D721Med (cell line): ENCODE data around the gene IL1RAP.

ENCODE experiments used
- DNase-seq: peaks from one replicate; pipeline ENCODE4 v3.0.0; 2011; ENCODE audit warnings: low spot score; ENCODE audit not compliant: insufficient read length
- FAIRE-seq: peaks from 2 replicates; lab custom pipeline; 2011; peaks lifted over from hg19 to GRCh38; lab: Jason Lieb, UNC
- TF ChIP-seq, protein P1 (sequence below): IDR thresholded peaks from 2 replicates; pipeline ENCODE4 v1.5.1; 2012; ENCODE audit warnings: mild to moderate bottlenecking, control low read depth; ENCODE audit not compliant: insufficient read depth; ENCODE audit errors: missing control alignments

The IL1RAP gene

DNA sequence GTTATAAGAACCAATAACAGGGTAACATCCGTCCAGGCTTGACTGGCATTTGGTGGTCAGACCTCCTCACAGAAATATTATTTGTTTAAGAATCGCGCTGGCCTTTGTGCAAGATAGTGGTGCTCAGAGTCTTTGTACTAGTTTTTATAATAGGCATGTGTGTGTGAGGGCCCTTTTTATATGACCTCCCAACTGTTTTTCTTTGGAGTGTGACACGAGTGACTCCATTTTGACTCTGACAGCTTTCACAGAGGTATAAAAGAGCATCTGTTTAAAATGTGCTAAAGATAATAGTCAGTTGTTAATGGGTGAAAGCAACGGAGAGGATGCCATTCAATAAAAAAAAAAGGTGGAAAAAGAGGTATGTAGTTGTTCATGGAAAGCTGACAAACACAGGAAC lies 110.4 kb downstream of the IL1RAP start:
- TF ChIP-seq, protein P1, sequence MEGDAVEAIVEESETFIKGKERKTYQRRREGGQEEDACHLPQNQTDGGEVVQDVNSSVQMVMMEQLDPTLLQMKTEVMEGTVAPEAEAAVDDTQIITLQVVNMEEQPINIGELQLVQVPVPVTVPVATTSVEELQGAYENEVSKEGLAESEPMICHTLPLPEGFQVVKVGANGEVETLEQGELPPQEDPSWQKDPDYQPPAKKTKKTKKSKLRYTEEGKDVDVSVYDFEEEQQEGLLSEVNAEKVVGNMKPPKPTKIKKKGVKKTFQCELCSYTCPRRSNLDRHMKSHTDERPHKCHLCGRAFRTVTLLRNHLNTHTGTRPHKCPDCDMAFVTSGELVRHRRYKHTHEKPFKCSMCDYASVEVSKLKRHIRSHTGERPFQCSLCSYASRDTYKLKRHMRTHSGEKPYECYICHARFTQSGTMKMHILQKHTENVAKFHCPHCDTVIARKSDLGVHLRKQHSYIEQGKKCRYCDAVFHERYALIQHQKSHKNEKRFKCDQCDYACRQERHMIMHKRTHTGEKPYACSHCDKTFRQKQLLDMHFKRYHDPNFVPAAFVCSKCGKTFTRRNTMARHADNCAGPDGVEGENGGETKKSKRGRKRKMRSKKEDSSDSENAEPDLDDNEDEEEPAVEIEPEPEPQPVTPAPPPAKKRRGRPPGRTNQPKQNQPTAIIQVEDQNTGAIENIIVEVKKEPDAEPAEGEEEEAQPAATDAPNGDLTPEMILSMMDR: no peak
- DNase-seq (no peak), FAIRE-seq (no peak)

DNA sequence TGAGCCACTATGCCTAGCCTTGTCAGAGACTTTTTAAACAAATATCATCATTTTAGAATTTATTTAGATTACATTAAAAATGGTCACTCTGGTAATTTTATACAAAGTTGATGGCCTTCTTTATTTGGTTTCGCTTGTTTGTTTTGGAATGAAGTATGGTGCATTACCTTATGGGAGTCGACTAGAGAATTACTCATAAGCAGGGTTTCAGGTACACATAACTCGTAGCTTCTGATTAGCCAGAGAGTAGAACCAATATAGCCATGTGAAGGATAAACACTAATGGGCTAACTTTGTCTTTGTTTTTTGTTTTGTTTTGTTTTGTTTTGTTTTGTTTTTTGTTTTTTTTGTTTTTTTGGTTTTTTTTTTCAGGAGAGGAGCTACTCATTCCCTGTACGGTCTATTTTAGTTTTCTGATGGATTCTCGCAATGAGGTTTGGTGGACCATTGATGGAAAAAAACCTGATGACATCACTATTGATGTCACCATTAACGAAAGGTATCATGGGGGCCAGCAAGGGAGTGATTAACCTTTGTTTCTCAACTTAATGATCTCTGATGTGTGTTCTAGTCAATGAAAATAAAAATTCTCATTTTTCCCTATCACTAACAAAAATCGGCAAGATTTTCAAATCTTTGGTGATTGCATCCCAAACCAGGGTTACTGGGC lies 113.2 kb downstream of the IL1RAP start:
- TF ChIP-seq, protein P1: no peak
- DNase-seq (no peak), FAIRE-seq (no peak)

DNA sequence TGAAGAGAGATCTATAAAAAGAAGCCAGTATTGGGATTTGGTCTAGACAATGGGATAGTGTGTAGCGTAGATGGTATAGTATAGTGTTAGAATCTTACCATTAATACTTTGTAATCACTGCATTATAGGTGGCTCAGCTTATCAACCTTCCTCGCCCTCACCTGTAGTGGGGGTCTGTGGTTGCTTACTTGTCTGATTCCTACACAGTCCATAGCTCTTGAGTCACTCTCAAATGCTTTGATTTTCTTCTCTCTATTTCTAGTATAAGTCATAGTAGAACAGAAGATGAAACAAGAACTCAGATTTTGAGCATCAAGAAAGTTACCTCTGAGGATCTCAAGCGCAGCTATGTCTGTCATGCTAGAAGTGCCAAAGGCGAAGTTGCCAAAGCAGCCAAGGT lies 115.2 kb downstream of the IL1RAP start:
- TF ChIP-seq, protein P1: no peak
- DNase-seq (no peak), FAIRE-seq (no peak)

DNA sequence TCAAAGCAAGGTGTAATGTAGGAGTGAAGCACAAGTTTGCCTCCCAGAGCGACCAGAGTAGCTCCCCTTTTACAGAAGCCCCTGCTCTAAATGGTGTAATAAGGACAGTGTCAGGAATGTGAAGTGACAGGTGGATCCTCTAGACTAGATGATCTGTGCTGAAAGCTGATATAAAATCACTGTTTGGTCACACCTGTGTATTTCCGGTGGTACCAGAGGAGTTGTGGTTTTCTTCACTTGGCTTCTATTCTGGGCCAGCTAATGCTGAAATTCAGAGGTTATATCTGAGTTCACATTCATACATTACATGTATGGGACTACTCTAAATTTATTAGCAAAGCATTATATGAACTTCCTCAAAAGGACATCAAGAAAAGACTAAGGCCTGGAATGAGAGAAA lies 117.4 kb downstream of the IL1RAP start:
- DNase-seq (no peak), FAIRE-seq (no peak)

DNA sequence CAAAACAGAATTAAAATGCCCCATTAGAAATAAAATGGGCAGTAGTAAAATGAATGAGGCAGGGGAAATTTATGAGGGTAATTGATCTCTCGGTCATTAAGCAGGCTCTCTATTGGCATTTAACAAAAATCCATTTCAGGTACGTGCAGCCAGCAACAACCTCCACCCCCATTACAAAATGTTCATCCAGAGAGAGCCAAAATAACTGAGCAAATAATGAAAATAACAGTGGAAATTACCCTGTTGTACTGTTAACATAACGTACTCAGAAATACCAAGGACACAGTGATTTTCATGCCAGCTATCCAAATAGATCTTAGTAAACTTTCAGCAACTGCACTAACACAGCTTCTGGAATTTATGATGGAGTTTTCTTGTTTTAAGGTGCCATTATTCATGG lies 127.7 kb downstream of the IL1RAP start:
- no peak for FAIRE-seq
- TF ChIP-seq, protein P1: no peak

More for the DNA sequence above, 117.4 kb downstream of the IL1RAP start:
- TF ChIP-seq, protein P1: no peak

DNA sequence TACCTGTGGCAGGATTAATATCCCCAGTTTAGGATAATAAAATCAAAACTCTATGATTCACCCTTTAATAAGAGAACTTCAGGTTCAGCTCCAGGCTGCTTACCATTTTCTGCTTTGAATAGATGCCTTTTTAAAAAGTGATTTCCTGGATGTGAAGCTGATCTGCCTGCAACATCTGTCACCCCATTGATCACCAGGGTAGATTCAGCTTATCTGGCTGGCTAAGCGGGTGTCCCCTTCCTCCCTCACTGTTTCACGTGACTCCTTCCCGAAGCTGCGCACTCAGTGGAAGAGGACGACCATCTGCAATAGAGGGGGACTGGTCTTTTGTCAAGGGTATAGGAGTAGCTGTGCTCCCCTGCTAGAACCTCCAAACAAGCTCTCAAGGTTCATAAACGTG lies 128.1 kb downstream of the IL1RAP start:
- TF ChIP-seq, protein P1: no peak
- no peak for FAIRE-seq
- no peak for DNase-seq

More for the DNA sequence above, 127.7 kb downstream of the IL1RAP start:
- DNase-seq: no peak

DNA sequence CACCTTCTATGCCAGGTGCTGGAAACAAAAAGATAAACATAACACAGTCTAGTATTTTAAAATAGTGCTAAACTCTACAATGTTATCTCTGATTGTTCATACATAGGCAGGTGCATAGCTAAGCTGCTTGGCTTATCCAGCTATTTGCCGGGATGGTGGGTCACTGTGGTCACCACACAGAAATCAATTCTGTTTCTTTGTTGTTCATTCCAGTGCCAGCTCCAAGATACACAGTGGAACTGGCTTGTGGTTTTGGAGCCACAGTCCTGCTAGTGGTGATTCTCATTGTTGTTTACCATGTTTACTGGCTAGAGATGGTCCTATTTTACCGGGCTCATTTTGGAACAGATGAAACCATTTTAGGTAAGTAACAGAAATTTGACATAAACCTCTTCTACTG lies 130.2 kb downstream of the IL1RAP start:
- TF ChIP-seq, protein P1: no peak
- FAIRE-seq (no peak), DNase-seq (no peak)
